ENCODE results near the gene SSB. TPM values are rescaled to one million over a fixed set of nuclear protein-coding genes. Genes with fewer than 3 reads are reported as not detected.

SSB gene
- total RNA-seq, 1 donor from 2014 or later: 139 TPM

GRCh38 chr2:169824373-169825333 is 26.0 kb downstream of the SSB start, which contains the start of gene METTL5:
Gene METTL5 (minus strand): TSS chr2:169824905. CDS start chr2:169824597, 308 bp downstream.
- no peaks in the 10 kb centered on the region for H3K9me3 Mint-ChIP-seq (ENCODE audit: low read depth)
- H3K27ac Mint-ChIP-seq: peak within 1 kb of the TSS; percentile 94
- peaks cover 19% of the 10 kb centered on the region for H3K4me1 Mint-ChIP-seq (ENCODE audit: low read depth)
- H3K4me3 Mint-ChIP-seq (ENCODE audit: low read depth): peak within 1 kb of the TSS; percentile 76
- peaks cover 4% of the 10 kb centered on the region for H3K36me3 Mint-ChIP-seq (ENCODE audit: insufficient read depth)
- no peaks in the 10 kb centered on the region for H3K27me3 Mint-ChIP-seq
- DNase-seq (ENCODE audit: low spot score, unreplicated experiment): peak; percentile 83
- TF ChIP-seq CTCF (IDR thresholded peaks at IDR 0.05; ENCODE audit: unreplicated experiment): peak; percentile 95

GRCh38 chr2:169827272-169828140 is 28.8 kb downstream of the SSB start, which contains the start of gene UBR3:
Gene UBR3 (plus strand): TSS chr2:169827454. CDS start chr2:169827508, 54 bp downstream.
- Mint-ChIP-seq H3K27me3 (no peaks in the 10 kb centered on the region), H3K9me3 (ENCODE audit: low read depth) (no peaks in the 10 kb centered on the region), H3K27ac (peak within 1 kb of the TSS; percentile 95), H3K4me3 (ENCODE audit: low read depth) (peak within 1 kb of the TSS; percentile 94), H3K36me3 (ENCODE audit: insufficient read depth) (peaks cover 4% of the 10 kb centered on the region), H3K4me1 (ENCODE audit: low read depth) (peaks cover 19% of the 10 kb centered on the region)
- DNase-seq (ENCODE audit: low spot score, unreplicated experiment): peak; percentile 86
- TF ChIP-seq CTCF (IDR thresholded peaks at IDR 0.05; ENCODE audit: unreplicated experiment): no peak

- H3K9me3 Mint-ChIP-seq (ENCODE audit: low read depth): no peaks in the 10 kb centered on the region
- TF ChIP-seq CTCF (IDR thresholded peaks at IDR 0.05; ENCODE audit: unreplicated experiment): no peak
- H3K4me3 Mint-ChIP-seq (ENCODE audit: low read depth): peak overlapping the region; percentile 94
- peak overlapping the region; percentile 95 for H3K27ac Mint-ChIP-seq
- peaks cover 14% of the 10 kb centered on the region for H3K4me1 Mint-ChIP-seq (ENCODE audit: low read depth)
- peaks cover 4% of the 10 kb centered on the region for H3K36me3 Mint-ChIP-seq (ENCODE audit: insufficient read depth)
- H3K27me3 Mint-ChIP-seq: no peaks in the 10 kb centered on the region
- DNase-seq (ENCODE audit: low spot score, unreplicated experiment): no peak
These were observed 29.6 kb downstream of the SSB start for GRCh38 chr2:169828141-169828811.

- no peak for TF ChIP-seq CTCF (IDR thresholded peaks at IDR 0.05; ENCODE audit: unreplicated experiment)
- H3K27ac Mint-ChIP-seq: no peak overlapping the region
- H3K4me1 Mint-ChIP-seq (ENCODE audit: low read depth): no peaks in the 10 kb centered on the region
- H3K36me3 Mint-ChIP-seq (ENCODE audit: insufficient read depth): peaks cover 4% of the 10 kb centered on the region
- DNase-seq (ENCODE audit: low spot score, unreplicated experiment): no peak
- H3K4me3 Mint-ChIP-seq (ENCODE audit: low read depth): no peak overlapping the region
- H3K27me3 Mint-ChIP-seq: no peaks in the 10 kb centered on the region
- no peaks in the 10 kb centered on the region for H3K9me3 Mint-ChIP-seq (ENCODE audit: low read depth)
These were observed 35.7 kb downstream of the SSB start for GRCh38 chr2:169834401-169834800.

Measured in progenitor cell of endocrine pancreas (in vitro differentiated cells).